Upper lobe of right lung (tissue), 1 donor: ENCODE data around the gene CHAF1A. TPM values are rescaled to one million over a fixed set of nuclear protein-coding genes. Genes with fewer than 3 reads are reported as not detected.

Experiments used
- ATAC-seq: fragments of 200-7000 bp; cut with Tn5 transposase; one replicate; pipeline ENCODE4 v1.9.1; 2020; ENCODE audit warnings: mild to moderate bottlenecking, moderate library complexity
- DNase-seq: peaks from one replicate; pipeline ENCODE4 v3.0.0-alpha.2; 2020
- H3K27ac ChIP-seq: fragments of 200-600 bp; one replicate; pipeline ENCODE4 v1.8.0; 2022
- H3K27me3 ChIP-seq: fragments of 200-600 bp; one replicate; pipeline ENCODE4 v1.8.0; 2022; ENCODE audit warnings: mild to moderate bottlenecking
- H3K36me3 ChIP-seq: fragments of 200-600 bp; one replicate; pipeline ENCODE4 v1.8.0; 2022
- H3K4me1 ChIP-seq: fragments of 200-600 bp; one replicate; pipeline ENCODE4 v1.8.0; 2022
- H3K4me3 ChIP-seq: fragments of 200-600 bp; one replicate; pipeline ENCODE4 v1.8.0; 2022; ENCODE audit warnings: mild to moderate bottlenecking
- H3K9me3 ChIP-seq: fragments of 200-600 bp; one replicate; pipeline ENCODE4 v1.8.0; 2022
- CTCF ChIP-seq: fragments of 200-600 bp; IDR thresholded peaks from one replicate; pipeline ENCODE4 v1.8.0; 2022; ENCODE audit warnings: antibody characterized with exemption
- intact Hi-C: fragments of 100-400 bp; cut with DNase I; formaldehyde crosslinking; loops from one replicate; pipeline ENCODE4 v1.11.0; 2022
- total RNA-seq: library from RNA; stranded (reverse); fragmentation: NEBNext Ultra II Directional; extraction: Animal tissue kit (Norgen Biotek cat#: 25700); gene quantifications from one replicate; pipeline ENCODE4 v1.2.1, GENCODE V29; 2021
- donor health status: DM: no; HTN: yes; CAD: no; lungs with severe emphysema.

Gene CHAF1A
- total RNA-seq, 1 donor from 2014 or later, result 10.8 TPM

DNA sequence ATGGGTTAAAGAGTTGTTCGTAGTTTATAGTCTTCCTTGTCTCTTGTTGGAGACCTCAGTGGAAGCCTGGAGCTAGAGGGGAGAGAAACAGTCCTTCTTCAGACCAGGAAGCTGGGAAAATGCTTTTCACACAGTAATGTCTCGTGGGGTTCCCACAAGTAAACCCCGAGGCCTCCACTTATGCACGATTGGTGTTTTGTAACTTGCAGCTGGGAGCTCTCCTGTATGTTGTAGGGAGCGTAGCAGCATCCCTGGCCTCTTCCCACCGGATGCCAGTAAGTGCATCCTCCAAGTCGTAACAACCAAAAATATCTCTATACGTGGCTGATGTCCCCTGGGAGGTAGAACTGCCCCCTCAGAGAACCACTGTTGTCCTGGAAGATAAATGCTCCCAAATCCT lies 3.5 kb downstream of the CHAF1A start:
- no peak for ATAC-seq
- Histone ChIP-seq H3K4me3 (no peak overlapping the region), H3K27me3 (no peaks in the 10 kb centered on the region), H3K27ac (no peak overlapping the region), H3K4me1 (peaks cover 16% of the 10 kb centered on the region), H3K36me3 (peaks cover 4% of the 10 kb centered on the region), H3K9me3 (no peaks in the 10 kb centered on the region)
- TF ChIP-seq CTCF, result no peak
- intact Hi-C loops, result no loop called here
- no peak for DNase-seq

DNA sequence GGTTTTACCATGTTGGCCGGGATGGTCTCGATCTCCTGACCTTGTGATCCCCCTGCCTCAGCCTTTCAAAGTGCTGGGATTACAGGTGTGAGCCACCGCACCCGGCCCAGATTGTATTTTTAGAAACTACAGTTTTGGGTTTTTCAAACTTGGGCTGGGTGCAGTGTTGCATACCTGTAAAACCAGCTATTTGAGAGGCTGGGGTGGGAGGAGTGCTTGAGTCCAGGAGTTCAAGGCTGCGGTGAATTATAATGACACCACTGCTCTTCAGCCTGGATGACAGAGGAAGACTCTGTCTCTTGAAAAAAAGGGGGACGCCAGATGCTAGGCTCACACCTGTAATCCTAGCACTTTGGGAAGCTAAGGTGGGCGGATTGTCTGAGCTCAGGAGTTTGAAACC lies 4.2 kb downstream of the CHAF1A start:
- no peak for TF ChIP-seq CTCF
- H3K27me3 ChIP-seq, result no peaks in the 10 kb centered on the region
- no peak for ATAC-seq
- intact Hi-C loops, result no loop called here
- H3K9me3 ChIP-seq, result no peaks in the 10 kb centered on the region
- no peak overlapping the region for H3K27ac ChIP-seq
- H3K36me3 ChIP-seq, result peaks cover 4% of the 10 kb centered on the region
- no peak for DNase-seq
- no peak overlapping the region for H3K4me3 ChIP-seq
- H3K4me1 ChIP-seq, result peaks cover 9% of the 10 kb centered on the region

GRCh38 chr19:4409123-4409933 lies 6.9 kb downstream of the CHAF1A start:
- DNase-seq, result no peak
- no peak for TF ChIP-seq CTCF
- no peak overlapping the region for H3K27ac ChIP-seq
- intact Hi-C loops, result no loop called here
- no peaks in the 10 kb centered on the region for H3K27me3 ChIP-seq
- ATAC-seq, result no peak
- no peaks in the 10 kb centered on the region for H3K4me1 ChIP-seq
- no peak overlapping the region for H3K4me3 ChIP-seq
- no peaks in the 10 kb centered on the region for H3K9me3 ChIP-seq
- H3K36me3 ChIP-seq, result peaks cover 4% of the 10 kb centered on the region

GRCh38 chr19:4413588-4413987 lies 11.1 kb downstream of the CHAF1A start:
- Histone ChIP-seq H3K27ac (no peak overlapping the region), H3K4me1 (no peaks in the 10 kb centered on the region), H3K4me3 (no peak overlapping the region), H3K36me3 (peaks cover 4% of the 10 kb centered on the region), H3K9me3 (no peaks in the 10 kb centered on the region), H3K27me3 (no peaks in the 10 kb centered on the region)
- intact Hi-C loops, result no loop called here
- ATAC-seq, result no peak
- no peak for DNase-seq
- TF ChIP-seq CTCF, result no peak

GRCh38 chr19:4414144-4414799 lies 11.8 kb downstream of the CHAF1A start:
- DNase-seq (no peak), ATAC-seq (no peak)
- H3K4me1 ChIP-seq, result no peaks in the 10 kb centered on the region
- no peak overlapping the region for H3K27ac ChIP-seq
- intact Hi-C loops, result no loop called here
- H3K9me3 ChIP-seq, result no peaks in the 10 kb centered on the region
- peaks cover 4% of the 10 kb centered on the region for H3K36me3 ChIP-seq
- no peak overlapping the region for H3K4me3 ChIP-seq
- TF ChIP-seq CTCF, result no peak
- no peaks in the 10 kb centered on the region for H3K27me3 ChIP-seq
